ENCODE measurements around the gene RASEF.

RASEF gene

DNA sequence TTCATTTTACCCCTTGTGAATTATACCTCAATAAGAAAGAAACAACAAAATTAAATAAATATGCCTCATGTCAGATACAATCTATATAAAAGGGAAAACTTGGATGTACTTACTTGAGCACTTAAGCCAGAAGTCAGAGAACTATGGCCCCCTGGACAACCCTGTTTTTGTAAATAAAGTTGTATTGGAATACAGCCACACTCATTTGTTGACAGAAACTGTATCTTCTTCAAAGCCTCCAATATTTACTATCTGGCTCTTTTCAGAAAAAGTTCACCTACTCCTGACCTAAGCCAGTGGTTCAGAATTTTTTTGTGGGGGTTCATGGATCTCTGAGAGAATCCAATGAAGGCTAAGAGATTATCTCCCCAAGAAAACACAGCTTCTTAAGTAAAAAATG is 45.3 kb upstream of the RASEF start:
- Histone ChIP-seq H3K9me2 (replicated peaks; ENCODE audit: insufficient read depth, low read length) (no peaks in the 10 kb centered on the region), H3K9ac (ENCODE audit: low read length) (no peak overlapping the region), H3K36me3 (replicated peaks; ENCODE audit: insufficient read depth, low read length) (no peaks in the 10 kb centered on the region), H3K4me1 (ENCODE audit: low read length) (peaks cover 11% of the 10 kb centered on the region), H3K4me3 (ENCODE audit: low read length) (no peak overlapping the region), H3K4me2 (ENCODE audit: low read depth, low read length) (no peak overlapping the region), H3K79me2 (ENCODE audit: low read length) (no peaks in the 10 kb centered on the region), H2AFZ (ENCODE audit: low read length) (no peak overlapping the region), H3K27ac (ENCODE audit: low read length) (no peak overlapping the region), H4K20me1 (ENCODE audit: insufficient read depth, low read length) (no peaks in the 10 kb centered on the region), H3K9me3 (replicated peaks; ENCODE audit: insufficient read depth, low read length) (no peaks in the 10 kb centered on the region), H3F3A (ENCODE audit: insufficient read depth, low read length) (no peaks in the 10 kb centered on the region), H3K27me3 (replicated peaks; ENCODE audit: insufficient read depth, low read length) (no peaks in the 10 kb centered on the region)
- DNase-seq: no peak
- TF ChIP-seq EZH2phosphoT487 (IDR thresholded peaks at IDR 0.05; ENCODE audit: low read length): no peak
- TF ChIP-seq CTCF (IDR thresholded peaks at IDR 0.05; ENCODE audit: low read length): no peak
- no peak for TF ChIP-seq EZH2 (optimal IDR thresholded peaks at IDR 0.05; ENCODE audit: low read depth, low read length)

DNA sequence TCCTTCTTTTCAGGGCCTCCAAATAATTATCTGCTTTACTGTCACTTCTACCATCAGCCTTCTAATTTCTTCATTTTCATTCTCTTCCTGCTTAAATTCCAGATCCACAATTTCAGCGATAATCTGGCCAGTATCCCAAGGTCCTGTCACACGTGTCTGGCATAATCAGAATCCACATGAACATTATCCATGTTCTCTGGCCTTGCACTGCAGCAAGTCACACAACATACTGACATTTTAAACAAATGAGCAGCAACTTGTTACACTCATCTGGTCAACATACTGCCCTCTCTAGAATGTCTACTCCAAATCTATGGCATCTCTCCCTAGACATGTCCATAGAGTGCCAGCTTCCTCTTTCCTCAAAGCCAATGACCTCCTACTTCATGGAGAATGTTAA is 43.8 kb upstream of the RASEF start:
- TF ChIP-seq EZH2phosphoT487 (IDR thresholded peaks at IDR 0.05; ENCODE audit: low read length) (no peak), EZH2 (optimal IDR thresholded peaks at IDR 0.05; ENCODE audit: low read depth, low read length) (no peak), CTCF (IDR thresholded peaks at IDR 0.05; ENCODE audit: low read length) (no peak)
- H3K27me3 ChIP-seq (replicated peaks; ENCODE audit: insufficient read depth, low read length): no peaks in the 10 kb centered on the region
- H3F3A ChIP-seq (ENCODE audit: insufficient read depth, low read length): no peaks in the 10 kb centered on the region
- no peaks in the 10 kb centered on the region for H4K20me1 ChIP-seq (ENCODE audit: insufficient read depth, low read length)
- no peaks in the 10 kb centered on the region for H3K9me3 ChIP-seq (replicated peaks; ENCODE audit: insufficient read depth, low read length)
- no peak overlapping the region for H3K9ac ChIP-seq (ENCODE audit: low read length)
- no peak overlapping the region for H3K4me3 ChIP-seq (ENCODE audit: low read length)
- DNase-seq: no peak
- no peaks in the 10 kb centered on the region for H3K79me2 ChIP-seq (ENCODE audit: low read length)
- no peak overlapping the region for H3K4me2 ChIP-seq (ENCODE audit: low read depth, low read length)
- no peak overlapping the region for H3K27ac ChIP-seq (ENCODE audit: low read length)
- no peak overlapping the region for H2AFZ ChIP-seq (ENCODE audit: low read length)
- H3K36me3 ChIP-seq (replicated peaks; ENCODE audit: insufficient read depth, low read length): no peaks in the 10 kb centered on the region
- peaks cover 11% of the 10 kb centered on the region for H3K4me1 ChIP-seq (ENCODE audit: low read length)
- no peaks in the 10 kb centered on the region for H3K9me2 ChIP-seq (replicated peaks; ENCODE audit: insufficient read depth, low read length)

DNA sequence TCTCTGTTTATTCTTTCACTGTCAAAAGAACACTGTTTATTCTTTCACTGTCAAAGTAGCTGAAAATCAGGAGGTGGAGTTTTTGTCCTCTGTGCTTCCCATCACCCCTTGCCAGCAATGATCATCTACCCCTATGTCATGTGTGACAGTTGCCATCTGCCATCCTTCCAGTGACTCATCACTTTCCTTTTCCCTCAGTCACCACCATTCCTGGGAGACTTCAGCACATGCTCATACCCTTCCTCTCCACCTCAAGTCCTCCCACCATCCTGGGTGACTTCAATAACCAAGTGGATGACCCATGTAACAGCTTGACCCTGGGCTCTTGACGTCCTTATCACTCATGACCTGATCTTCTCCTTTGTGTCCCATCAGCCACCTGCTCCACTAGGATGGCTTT is 43.3 kb upstream of the RASEF start:
- H2AFZ ChIP-seq (ENCODE audit: low read length): no peak overlapping the region
- DNase-seq: no peak

More for the DNA sequence above, 43.3 kb upstream of the RASEF start:
- TF ChIP-seq CTCF (IDR thresholded peaks at IDR 0.05; ENCODE audit: low read length): no peak
- TF ChIP-seq EZH2 (optimal IDR thresholded peaks at IDR 0.05; ENCODE audit: low read depth, low read length): no peak
- TF ChIP-seq EZH2phosphoT487 (IDR thresholded peaks at IDR 0.05; ENCODE audit: low read length): no peak
- H3K4me2 ChIP-seq (ENCODE audit: low read depth, low read length): no peak overlapping the region
- H3K4me1 ChIP-seq (ENCODE audit: low read length): peaks cover 11% of the 10 kb centered on the region
- no peaks in the 10 kb centered on the region for H3K79me2 ChIP-seq (ENCODE audit: low read length)
- no peaks in the 10 kb centered on the region for H3K36me3 ChIP-seq (replicated peaks; ENCODE audit: insufficient read depth, low read length)
- H3K4me3 ChIP-seq (ENCODE audit: low read length): no peak overlapping the region
- no peaks in the 10 kb centered on the region for H3F3A ChIP-seq (ENCODE audit: insufficient read depth, low read length)
- no peaks in the 10 kb centered on the region for H4K20me1 ChIP-seq (ENCODE audit: insufficient read depth, low read length)
- no peaks in the 10 kb centered on the region for H3K27me3 ChIP-seq (replicated peaks; ENCODE audit: insufficient read depth, low read length)
- no peak overlapping the region for H3K27ac ChIP-seq (ENCODE audit: low read length)
- H3K9me2 ChIP-seq (replicated peaks; ENCODE audit: insufficient read depth, low read length): no peaks in the 10 kb centered on the region
- H3K9ac ChIP-seq (ENCODE audit: low read length): no peak overlapping the region
- H3K9me3 ChIP-seq (replicated peaks; ENCODE audit: insufficient read depth, low read length): no peaks in the 10 kb centered on the region
